CD14-positive monocyte (primary cell): ENCODE measurements around the gene IKZF2. TPM values are rescaled to one million over a fixed set of nuclear protein-coding genes. Genes with fewer than 3 reads are reported as not detected.

ENCODE experiments used
- DNase-seq, 3 donors: peaks; one replicate each; pipeline ENCODE4 v3.0.0-alpha.2; 2011 to 2022
- H2AFZ ChIP-seq: 2 replicates; pipeline ENCODE4 v1.6.0; 2012; ENCODE audit warnings: mild to moderate bottlenecking, low read depth, low read length, inconsistent platforms; ENCODE audit not compliant: insufficient read depth, poor library complexity, severe bottlenecking
- H3K27ac ChIP-seq, 2 donors: 1 replicate in 1 of 2; 2 replicates in 1 of 2; pipeline ENCODE4 v1.5.1; 2012 to 2013; ENCODE audit warnings: low read length in 2 of 2, control low read depth in 1 of 2, inconsistent platforms in 1 of 2, low read depth in 1 of 2, mild to moderate bottlenecking in 1 of 2
- H3K27me3 ChIP-seq, 2 donors: one replicate each; pipeline versions ENCODE4 v1.6.0 to v1.6.1; 2011 to 2013; ENCODE audit warnings: low read length in 2 of 2; ENCODE audit not compliant: control insufficient read depth in 2 of 2, insufficient read depth in 2 of 2
- H3K36me3 ChIP-seq, 2 donors: replicated peaks in 1 of 2; 1 replicate in 1 of 2; 2 replicates in 1 of 2; pipeline versions ENCODE4 v1.5.1 to v1.6.1; 2012 to 2013; ENCODE audit warnings: low read length in 2 of 2, control low read depth in 1 of 2, inconsistent platforms in 1 of 2, mild to moderate bottlenecking in 1 of 2; ENCODE audit not compliant: insufficient read depth in 2 of 2, control insufficient read depth in 1 of 2
- H3K4me1 ChIP-seq, 2 donors: 1 replicate in 1 of 2; 2 replicates in 1 of 2; pipeline versions ENCODE4 v1.5.1 to v1.6.1; 2012 to 2013; ENCODE audit warnings: low read length in 2 of 2, control low read depth in 1 of 2, inconsistent platforms in 1 of 2, mild to moderate bottlenecking in 1 of 2, moderate library complexity in 1 of 2; ENCODE audit not compliant: insufficient read depth in 2 of 2, control insufficient read depth in 1 of 2
- H3K4me2 ChIP-seq: replicated peaks from 2 replicates; pipeline ENCODE3; 2012; ENCODE audit warnings: low read length, moderate library complexity, mild to moderate bottlenecking; ENCODE audit not compliant: poor library complexity, severe bottlenecking; ENCODE audit errors: extremely low read depth
- H3K4me3 ChIP-seq, 3 experiments: fragments of 200-600 bp in 1 of 3; sonication (generic) in 1 of 3; replicated peaks in 1 of 3; 1 replicate in 2 of 3; 2 replicates in 1 of 3; pipeline ENCODE4 v1.5.1; 2011 to 2013; ENCODE audit warnings: low read length in 3 of 3, mild to moderate bottlenecking in 3 of 3, control low read depth in 2 of 3, low read depth in 2 of 3, inconsistent platforms in 1 of 3, moderate library complexity in 1 of 3
- H3K79me2 ChIP-seq: 2 replicates; pipeline ENCODE4 v1.6.0; 2012; ENCODE audit warnings: mild to moderate bottlenecking, control low read depth, inconsistent platforms, low read length, moderate library complexity; ENCODE audit not compliant: insufficient read depth
- H3K9ac ChIP-seq: 2 replicates; pipeline ENCODE4 v1.6.0; 2017; ENCODE audit warnings: low read length, mild to moderate bottlenecking; ENCODE audit not compliant: insufficient read depth, poor library complexity, severe bottlenecking
- H3K9me3 ChIP-seq, 2 donors: replicated peaks in 1 of 2; 1 replicate in 1 of 2; 2 replicates in 1 of 2; pipeline versions ENCODE4 v1.5.1 to v1.6.1; 2012 to 2013; ENCODE audit warnings: low read length in 2 of 2, control low read depth in 1 of 2; ENCODE audit not compliant: control insufficient read depth in 1 of 2, insufficient read depth in 1 of 2
- H4K20me1 ChIP-seq: 2 replicates; pipeline ENCODE4 v1.6.0; 2012; ENCODE audit warnings: mild to moderate bottlenecking, low read length, control low read depth, moderate library complexity; ENCODE audit not compliant: insufficient read depth
- H3K27ac Mint-ChIP-seq, 7 donors: one replicate each; pipeline ENCODE4 v1.8.0; 2020; ENCODE audit warnings: mild to moderate bottlenecking in 7 of 7, mixed read lengths in 7 of 7, moderate library complexity in 6 of 7, inconsistent platforms in 2 of 7
- H3K27me3 Mint-ChIP-seq, 3 donors: one replicate each; pipeline ENCODE4 v1.8.0; 2021 to 2022; ENCODE audit warnings: low read depth in 3 of 3, mild to moderate bottlenecking in 3 of 3, mixed read lengths in 3 of 3, moderate library complexity in 3 of 3, inconsistent platforms in 1 of 3
- H3K36me3 Mint-ChIP-seq, 2 donors: one replicate each; pipeline ENCODE4 v1.8.0; 2020; ENCODE audit warnings: mixed read lengths in 2 of 2, inconsistent platforms in 1 of 2, mild to moderate bottlenecking in 1 of 2
- H3K4me1 Mint-ChIP-seq: one replicate; pipeline ENCODE4 v1.8.0; 2020; ENCODE audit warnings: mild to moderate bottlenecking, mixed read lengths
- H3K4me3 Mint-ChIP-seq, 2 donors: one replicate each; pipeline ENCODE4 v1.8.0; 2020; ENCODE audit warnings: mild to moderate bottlenecking in 2 of 2, mixed read lengths in 2 of 2, moderate library complexity in 1 of 2
- H3K9me3 Mint-ChIP-seq, 7 donors: one replicate each; pipeline ENCODE4 v1.8.0; 2020 to 2022; ENCODE audit warnings: mixed read lengths in 7 of 7, mild to moderate bottlenecking in 6 of 7, moderate library complexity in 6 of 7, inconsistent platforms in 2 of 7
- CTCF ChIP-seq: fragments of 200-600 bp; IDR thresholded peaks from one replicate; pipeline ENCODE4 v1.8.0; 2022; ENCODE audit warnings: antibody characterized with exemption, mild to moderate bottlenecking
- WGBS: methylation state at CpG from one replicate; pipeline ENCODE4 v1.1.5; 2013; ENCODE audit warnings: missing lambda C conversion rate; ENCODE audit not compliant: insufficient coverage; 5-methylcytosine and 5-hydroxymethylcytosine counted together
- intact Hi-C, 2 donors: fragments of 100-400 bp; cut with micrococcal nuclease; formaldehyde crosslinking; loops; one replicate each; pipeline versions ENCODE4 v1.15.0 to v1.15.1; 2023
- polyA plus RNA-seq, 3 donors: library from polyadenylated mRNA; depleted of rRNA in 1 of 3; unstranded in 2 of 3; stranded (reverse) in 1 of 3; fragments of 300-500 nt in 2 of 3; fragments of >200 nt in 1 of 3; fragmentation: Illumina TruSeq in 2 of 3; gene quantifications; 1 replicate in 2 of 3; 2 replicates in 1 of 3; pipeline ENCODE4 v1.2.3, GENCODE V29; 2012 to 2021

The IKZF2 gene
- polyA plus RNA-seq, 3 donors = 0.10 to 0.12 (median 0.11) TPM

- WGBS = 96% methylated on average over 3 of the region's 3 CpGs
- H4K20me1 ChIP-seq = no peaks in the 10 kb centered on the region
- DNase-seq = no peak
- H3K9me3 ChIP-seq = no peaks in the 10 kb centered on the region
- H3K4me1 Mint-ChIP-seq = no peaks in the 10 kb centered on the region
- intact Hi-C loops = no loop called here
- peaks cover 0 to 3% (median 0%) of the 10 kb centered on the region in 7 donors for H3K9me3 Mint-ChIP-seq
- no peaks in the 10 kb centered on the region for H3K27me3 ChIP-seq
- H3K27ac ChIP-seq = no peak overlapping the region
- H3K27ac Mint-ChIP-seq = no peak overlapping the region
- no peak overlapping the region for H3K4me3 ChIP-seq
- no peak for TF ChIP-seq CTCF
- H3K4me1 ChIP-seq = no peaks in the 10 kb centered on the region
- H3K4me3 Mint-ChIP-seq = no peak overlapping the region
- no peak overlapping the region for H3K4me2 ChIP-seq
- H3K79me2 ChIP-seq = no peaks in the 10 kb centered on the region
- H3K9ac ChIP-seq = no peak overlapping the region
- H3K27me3 Mint-ChIP-seq = no peaks in the 10 kb centered on the region
- H3K36me3 ChIP-seq = no peaks in the 10 kb centered on the region
- no peak overlapping the region for H2AFZ ChIP-seq
- no peaks in the 10 kb centered on the region for H3K36me3 Mint-ChIP-seq
Measured at GRCh38 chr2:213043566-213043965, 107.8 kb downstream of the IKZF2 start.

GRCh38 chr2:213042262-213042661 is 109.2 kb downstream of the IKZF2 start:
- no peak for DNase-seq
- H3K4me1 ChIP-seq = no peaks in the 10 kb centered on the region
- intact Hi-C loops = no loop called here
- H3K27me3 ChIP-seq = no peaks in the 10 kb centered on the region
- H3K27me3 Mint-ChIP-seq = no peaks in the 10 kb centered on the region
- no peak overlapping the region for H3K27ac Mint-ChIP-seq
- H2AFZ ChIP-seq = no peak overlapping the region
- H4K20me1 ChIP-seq = no peaks in the 10 kb centered on the region
- no peak overlapping the region for H3K4me2 ChIP-seq
- no CpG with 5 or more reads among the region's 4 CpGs for WGBS
- peaks cover 3% of the 10 kb centered on the region for H3K4me1 Mint-ChIP-seq
- no peaks in the 10 kb centered on the region for H3K9me3 ChIP-seq
- H3K79me2 ChIP-seq = no peaks in the 10 kb centered on the region
- no peak overlapping the region for H3K4me3 ChIP-seq
- H3K9ac ChIP-seq = no peak overlapping the region
- no peaks in the 10 kb centered on the region for H3K36me3 Mint-ChIP-seq
- H3K4me3 Mint-ChIP-seq = no peak overlapping the region
- no peaks in the 10 kb centered on the region for H3K36me3 ChIP-seq
- peaks cover 0 to 3% (median 2%) of the 10 kb centered on the region in 7 donors for H3K9me3 Mint-ChIP-seq
- no peak for TF ChIP-seq CTCF
- H3K27ac ChIP-seq = no peak overlapping the region
